Osteocyte (in vitro differentiated cells): ENCODE data around the gene ANAPC1. TPM values are rescaled to one million over a fixed set of nuclear protein-coding genes. Genes with fewer than 3 reads are reported as not detected.
"Not testable (repeated sequence)": the region's sequence is repeated elsewhere in the genome, so short reads cannot be mapped to it uniquely, and the experiment has no call there.

Source experiments
- DNase-seq: peaks from one replicate; pipeline ENCODE4 v3.0.0; 2021; ENCODE audit warnings: mixed read lengths; ENCODE audit not compliant: unreplicated experiment; ENCODE audit errors: extremely low spot score
- H3K27ac Mint-ChIP-seq: one replicate; pipeline ENCODE4 v1.8.0; 2021; ENCODE audit warnings: mild to moderate bottlenecking, mixed read lengths; ENCODE audit not compliant: unreplicated experiment
- H3K27me3 Mint-ChIP-seq: one replicate; pipeline ENCODE4 v1.8.0; 2021; ENCODE audit warnings: mixed read lengths; ENCODE audit not compliant: unreplicated experiment
- H3K36me3 Mint-ChIP-seq: one replicate; pipeline ENCODE4 v1.8.0; 2021; ENCODE audit warnings: mixed read lengths; ENCODE audit not compliant: unreplicated experiment
- H3K4me1 Mint-ChIP-seq: one replicate; pipeline ENCODE4 v1.8.0; 2021; ENCODE audit warnings: mixed read lengths; ENCODE audit not compliant: unreplicated experiment
- H3K4me3 Mint-ChIP-seq: one replicate; pipeline ENCODE4 v1.8.0; 2021; ENCODE audit warnings: mild to moderate bottlenecking, moderate library complexity, mixed read lengths; ENCODE audit not compliant: unreplicated experiment
- H3K9me3 Mint-ChIP-seq: one replicate; pipeline ENCODE4 v1.8.0; 2021; ENCODE audit warnings: mixed read lengths; ENCODE audit not compliant: unreplicated experiment
- microRNA-seq: library from miRNA; unstranded; fragments of <30 nt; microRNA quantifications from one replicate; pipeline ENCODE4 v1.1.0, GENCODE V29; 2020; ENCODE audit not compliant: unreplicated experiment
- total RNA-seq: library from RNA; stranded (reverse); gene quantifications from 2 replicates; pipeline ENCODE4 v1.2.1, GENCODE V29; 2021
- TF ChIP-seq, protein P1 (sequence below): fragments of 200-600 bp; sonication (generic); IDR thresholded peaks from 2 replicates; pipeline ENCODE4 v1.5.0; 2021; ENCODE audit warnings: antibody characterized with exemption, mild to moderate bottlenecking, moderate library complexity

Gene ANAPC1
- total RNA-seq, 1 donor from 2014 or later: 28.8 TPM

DNA sequence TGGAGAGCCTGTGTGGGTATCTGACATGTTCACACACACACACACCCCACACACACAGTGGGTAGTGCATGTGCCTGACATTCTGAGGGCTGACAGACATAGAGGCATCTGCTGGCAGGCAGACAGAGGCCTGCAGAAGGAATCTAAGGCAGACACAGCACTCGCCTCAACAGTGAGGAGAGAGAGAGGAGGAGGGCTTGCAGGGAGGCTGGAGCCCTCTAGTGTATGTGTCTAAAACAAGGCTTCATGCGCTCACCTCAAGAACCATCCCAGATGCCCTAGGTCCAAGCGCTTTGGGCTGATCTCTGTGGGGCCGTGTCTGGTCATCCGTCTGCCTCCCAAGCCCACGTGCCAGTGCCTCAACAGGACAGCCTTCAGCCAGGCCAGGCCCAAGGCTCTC, 158.3 kb downstream of the ANAPC1 start:
- H3K4me1 Mint-ChIP-seq, H3K4me3 Mint-ChIP-seq, H3K9me3 Mint-ChIP-seq, H3K36me3 Mint-ChIP-seq, DNase-seq, H3K27me3 Mint-ChIP-seq, H3K27ac Mint-ChIP-seq: not testable (repeated sequence)
- TF ChIP-seq, protein P1, sequence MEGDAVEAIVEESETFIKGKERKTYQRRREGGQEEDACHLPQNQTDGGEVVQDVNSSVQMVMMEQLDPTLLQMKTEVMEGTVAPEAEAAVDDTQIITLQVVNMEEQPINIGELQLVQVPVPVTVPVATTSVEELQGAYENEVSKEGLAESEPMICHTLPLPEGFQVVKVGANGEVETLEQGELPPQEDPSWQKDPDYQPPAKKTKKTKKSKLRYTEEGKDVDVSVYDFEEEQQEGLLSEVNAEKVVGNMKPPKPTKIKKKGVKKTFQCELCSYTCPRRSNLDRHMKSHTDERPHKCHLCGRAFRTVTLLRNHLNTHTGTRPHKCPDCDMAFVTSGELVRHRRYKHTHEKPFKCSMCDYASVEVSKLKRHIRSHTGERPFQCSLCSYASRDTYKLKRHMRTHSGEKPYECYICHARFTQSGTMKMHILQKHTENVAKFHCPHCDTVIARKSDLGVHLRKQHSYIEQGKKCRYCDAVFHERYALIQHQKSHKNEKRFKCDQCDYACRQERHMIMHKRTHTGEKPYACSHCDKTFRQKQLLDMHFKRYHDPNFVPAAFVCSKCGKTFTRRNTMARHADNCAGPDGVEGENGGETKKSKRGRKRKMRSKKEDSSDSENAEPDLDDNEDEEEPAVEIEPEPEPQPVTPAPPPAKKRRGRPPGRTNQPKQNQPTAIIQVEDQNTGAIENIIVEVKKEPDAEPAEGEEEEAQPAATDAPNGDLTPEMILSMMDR: peak; percentile 39

DNA sequence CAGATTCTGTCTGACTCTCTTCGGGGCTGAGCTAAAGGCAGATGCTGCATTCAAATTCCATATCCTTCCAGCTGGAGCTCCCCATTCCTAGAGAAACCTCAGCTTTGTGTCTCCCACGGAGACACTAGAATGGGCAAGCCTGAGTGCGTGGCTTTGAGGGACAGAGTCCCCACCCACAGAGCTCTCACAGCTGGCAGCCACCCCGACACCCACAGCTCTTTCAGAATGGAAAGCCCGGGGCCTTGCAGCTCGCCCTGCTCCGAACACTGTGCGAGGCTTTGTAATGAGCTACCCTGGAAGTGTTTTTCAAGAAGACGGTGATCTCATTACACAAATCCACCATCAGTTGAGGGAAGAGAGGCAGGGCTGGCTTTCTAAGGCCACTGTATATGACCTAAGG, 164.4 kb downstream of the ANAPC1 start:
- not testable (repeated sequence) for DNase-seq, H3K9me3 Mint-ChIP-seq, H3K27me3 Mint-ChIP-seq, H3K4me3 Mint-ChIP-seq, H3K27ac Mint-ChIP-seq, H3K36me3 Mint-ChIP-seq, H3K4me1 Mint-ChIP-seq

Small RNA genes lying within 50 kb of the gene (microRNA-seq; reads per million reads assigned to microRNA genes)
- not detected for gene MIR4771-2

Other genes with a start within 250 kb of the ANAPC1 start
- 1.2 and 1.5 TPM in 2 replicates for gene MERTK, start 14.4 kb upstream of the ANAPC1 start, total RNA-seq
- gene TMEM87B, start 171.1 kb upstream of the ANAPC1 start, total RNA-seq: 10.4 and 11.5 TPM in 2 replicates